Kidney (tissue), 14 donors: ENCODE measurements around the gene GZMA. TPM values are rescaled to one million over a fixed set of nuclear protein-coding genes. Genes with fewer than 3 reads are reported as not detected.

Experiments
- DNase-seq, 5 donors: peaks; one replicate each; pipeline ENCODE4 v3.0.0-alpha.2; 2013 to 2020
- FAIRE-seq: peaks from 2 replicates; lab custom pipeline; 2012; peaks lifted over from hg19 to GRCh38; lab: Jason Lieb, UNC
- H3K27ac ChIP-seq, 2 donors: one replicate each; pipeline ENCODE4 v1.7.0; 2013; ENCODE audit warnings: low read depth in 2 of 2, low read length in 2 of 2, inconsistent platforms in 1 of 2
- H3K27me3 ChIP-seq: one replicate; pipeline ENCODE4 v1.7.1; 2013; ENCODE audit warnings: low read length, inconsistent platforms; ENCODE audit not compliant: control insufficient read depth, insufficient read depth
- H3K36me3 ChIP-seq, 3 donors: one replicate each; pipeline versions ENCODE4 v1.7.0 to v1.7.1; 2013; ENCODE audit warnings: low read length in 3 of 3, control low read depth in 1 of 3, inconsistent platforms in 1 of 3; ENCODE audit not compliant: insufficient read depth in 3 of 3, control insufficient read depth in 2 of 3
- H3K4me1 ChIP-seq, 3 donors: one replicate each; pipeline versions ENCODE4 v1.7.0 to v1.7.1; 2013; ENCODE audit warnings: low read length in 3 of 3, inconsistent platforms in 1 of 3, low read depth in 1 of 3; ENCODE audit not compliant: control insufficient read depth in 2 of 3, insufficient read depth in 2 of 3
- H3K4me3 ChIP-seq, 3 donors: one replicate each; pipeline versions ENCODE4 v1.7.0 to v1.8.1; 2013; ENCODE audit warnings: low read length in 3 of 3, control low read depth in 1 of 3, inconsistent platforms in 1 of 3
- H3K9ac ChIP-seq, 3 donors: one replicate each; pipeline versions ENCODE4 v1.7.0 to v1.7.1; 2013; ENCODE audit warnings: low read length in 3 of 3, control low read depth in 1 of 3, inconsistent platforms in 1 of 3
- H3K9me3 ChIP-seq, 3 donors: one replicate each; pipeline versions ENCODE4 v1.7.0 to v1.7.1; 2013; ENCODE audit warnings: low read length in 3 of 3, control low read depth in 1 of 3, inconsistent platforms in 1 of 3; ENCODE audit not compliant: control insufficient read depth in 2 of 3, insufficient read depth in 1 of 3
- CTCF ChIP-seq: IDR thresholded peaks from 3 replicates; pipeline ENCODE4 v1.5.1; 2012; ENCODE audit warnings: mild to moderate bottlenecking, moderate library complexity, borderline replicate concordance; ENCODE audit not compliant: insufficient read depth; ENCODE audit errors: extremely low read depth
- intact Hi-C: fragments of 100-400 bp; cut with DNase I; formaldehyde crosslinking; loops from one replicate; pipeline ENCODE4 v1.11.1; 2022
- polyA plus RNA-seq: library from polyadenylated mRNA; stranded (reverse); fragments of 350-450 nt; fragmentation: Illumina TruSeq; extraction: RNeasy Lipid Tissue Mini Kit (QIAGEN cat#74804); gene quantifications from one replicate; pipeline ENCODE4 v1.2.3, GENCODE V29; 2014; ENCODE audit warnings: low read depth, low replicate concordance; ENCODE audit not compliant: insufficient read depth
- total RNA-seq: library from RNA; stranded (reverse); fragmentation: NEBNext Ultra II Directional; extraction: Animal tissue kit (Norgen Biotek cat#: 25700); gene quantifications from one replicate; pipeline ENCODE4 v1.2.1, GENCODE V29; 2021
- donor health status: control.
- donor health status: control.
- donor health status: control.
- donor health status: control.
- donor health status: control.
- donor health status: DM: yes; HTN: yes; CAD: no.
- donor health status: Normal renal cell carcinoma (clear cell type).

GZMA gene
- total and polyA plus RNA-seq, 2 donors from 2014 or later = 2.2 to 6.1 TPM

DNA sequence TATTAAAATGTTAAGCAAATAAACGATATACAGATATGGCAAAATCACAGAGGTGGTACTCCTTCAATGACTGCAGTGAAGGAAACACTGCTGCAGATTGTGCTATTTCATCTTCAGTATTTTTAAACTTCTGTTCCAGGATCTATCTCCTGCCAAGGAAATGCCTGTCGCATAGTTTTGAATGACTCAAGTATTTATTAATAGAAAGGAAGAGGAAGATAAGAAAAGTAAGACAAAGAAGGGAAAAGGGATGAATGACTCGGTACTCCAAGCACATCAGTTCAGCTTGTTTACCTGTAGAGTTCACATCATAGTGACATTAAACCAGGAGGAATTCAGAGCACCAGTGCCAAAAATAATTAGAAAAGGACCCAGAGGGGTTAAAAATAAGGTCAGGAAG lies 52.4 kb downstream of the GZMA start:
- DNase-seq (no peak), FAIRE-seq (no peak)
- Histone ChIP-seq H3K9me3 (no peaks in the 10 kb centered on the region), H3K4me3 (no peak overlapping the region), H3K36me3 (no peaks in the 10 kb centered on the region), H3K9ac (no peak overlapping the region), H3K27ac (no peak overlapping the region), H3K27me3 (no peaks in the 10 kb centered on the region), H3K4me1 (no peaks in the 10 kb centered on the region)
- no peak for TF ChIP-seq CTCF
- intact Hi-C loops = loop anchor here (10.0 kb wide), 1 partner anchor 250 kb away; no protein-coding TSS in a partner anchor

Other genes starting within 250 kb of the GZMA start
- gene ESM1, start 117.1 kb upstream of the GZMA start, total RNA-seq = 0.38 TPM
- 6.1 TPM for gene ESM1, start 117.1 kb upstream of the GZMA start, polyA plus RNA-seq
- 4.4 TPM for gene GZMK, start 78.4 kb upstream of the GZMA start, total RNA-seq
- 0.69 TPM for gene GZMK, start 78.4 kb upstream of the GZMA start, polyA plus RNA-seq
- gene GPX8, start 57.5 kb downstream of the GZMA start, total RNA-seq = 29.7 TPM
- gene GPX8, start 57.5 kb downstream of the GZMA start, polyA plus RNA-seq = 13.5 TPM
- gene CDC20B, start 70.5 kb downstream of the GZMA start, total RNA-seq = not detected
- 0.88 TPM for gene CDC20B, start 70.5 kb downstream of the GZMA start, polyA plus RNA-seq
- gene MCIDAS, start 124.7 kb downstream of the GZMA start, total RNA-seq = 0.13 TPM
- gene MCIDAS, start 124.7 kb downstream of the GZMA start, polyA plus RNA-seq = not detected
- gene CCNO, start 131.0 kb downstream of the GZMA start, total RNA-seq = 5.9 TPM
- gene CCNO, start 131.0 kb downstream of the GZMA start, polyA plus RNA-seq = 2.1 TPM
- 28.0 TPM for gene DHX29, start 205.0 kb downstream of the GZMA start, total RNA-seq
- 13.5 TPM for gene DHX29, start 205.0 kb downstream of the GZMA start, polyA plus RNA-seq
- 69.7 TPM for gene MTREX, start 205.3 kb downstream of the GZMA start, total RNA-seq
- gene MTREX, start 205.3 kb downstream of the GZMA start, polyA plus RNA-seq = 19.3 TPM